Measurements from ENCODE around the gene ARL15. TPM values are rescaled to one million over a fixed set of nuclear protein-coding genes. Genes with fewer than 3 reads are reported as not detected.

Gene ARL15
- total and polyA plus RNA-seq, 2 experiments from 2014 or later = 7.8 to 9.9 TPM

GRCh38 chr5:54086191-54086590, 224.2 kb downstream of the ARL15 start:
- Histone ChIP-seq H3K4me2 (ENCODE audit: unreplicated experiment) (no peak overlapping the region), H3K27ac (no peak overlapping the region), H4K20me1 (ENCODE audit: insufficient read depth) (no peaks in the 10 kb centered on the region), H3K79me2 (ENCODE audit: insufficient read depth) (no peaks in the 10 kb centered on the region), H3K27me3 (replicated peaks; ENCODE audit: insufficient read depth) (no peaks in the 10 kb centered on the region), H3K9me3 (ENCODE audit: low read depth) (no peaks in the 10 kb centered on the region), H3K9me2 (ENCODE audit: insufficient read depth) (no peaks in the 10 kb centered on the region), H3K4me1 (ENCODE audit: insufficient read depth) (peaks cover 31% of the 10 kb centered on the region), H3K36me3 (ENCODE audit: low read depth) (no peaks in the 10 kb centered on the region), H3K4me3 (no peak overlapping the region), H3K9ac (no peak overlapping the region), H3F3A (ENCODE audit: insufficient read depth) (peaks cover 14% of the 10 kb centered on the region; the same call in 1 of the 2 replicates), H2AFZ (no peak overlapping the region)
- no peak for DNase-seq
- in situ Hi-C loops (cut with MboI) = no loop called here
- 87 to 97% methylated on average over 2 of the region's 2 CpGs for WGBS, 2 experiments (ENCODE audit: low coverage in 1 of 2, low lambda C conversion rate in 2 of 2, missing lambda C conversion rate in 2 of 2)
- TF ChIP-seq EZH2phosphoT487 (IDR thresholded peaks at IDR 0.05; ENCODE audit: insufficient read depth, low read depth) (no peak), EZH2 (IDR thresholded peaks at IDR 0.05; ENCODE audit: insufficient read depth, poor library complexity, severe bottlenecking) (no peak)

- WGBS, 2 experiments (ENCODE audit: low coverage in 1 of 2, low lambda C conversion rate in 2 of 2, missing lambda C conversion rate in 2 of 2) = 88 to 89% methylated on average over 4 of the region's 4 CpGs
- H3K4me3 ChIP-seq = no peak overlapping the region
- no peaks in the 10 kb centered on the region for H4K20me1 ChIP-seq (ENCODE audit: insufficient read depth)
- H3K9me3 ChIP-seq (ENCODE audit: low read depth) = no peaks in the 10 kb centered on the region
- no peak for TF ChIP-seq EZH2phosphoT487 (IDR thresholded peaks at IDR 0.05; ENCODE audit: insufficient read depth, low read depth)
- no peak for TF ChIP-seq EZH2 (IDR thresholded peaks at IDR 0.05; ENCODE audit: insufficient read depth, poor library complexity, severe bottlenecking)
- H3K9me2 ChIP-seq (ENCODE audit: insufficient read depth) = no peaks in the 10 kb centered on the region
- H3K27ac ChIP-seq = no peak overlapping the region
- H3F3A ChIP-seq (ENCODE audit: insufficient read depth) = peaks cover 9% of the 10 kb centered on the region; the same call in 1 of the 2 replicates
- no peak for DNase-seq
- H3K4me1 ChIP-seq (ENCODE audit: insufficient read depth) = peaks cover 22% of the 10 kb centered on the region
- in situ Hi-C loops (cut with MboI) = no loop called here
- no peak overlapping the region for H3K4me2 ChIP-seq (ENCODE audit: unreplicated experiment)
- H3K36me3 ChIP-seq (ENCODE audit: low read depth) = no peaks in the 10 kb centered on the region
- H3K9ac ChIP-seq = no peak overlapping the region
- no peak overlapping the region for H2AFZ ChIP-seq
- no peaks in the 10 kb centered on the region for H3K79me2 ChIP-seq (ENCODE audit: insufficient read depth)
- no peaks in the 10 kb centered on the region for H3K27me3 ChIP-seq (replicated peaks; ENCODE audit: insufficient read depth)
These were observed 225.7 kb downstream of the ARL15 start for GRCh38 chr5:54084696-54085095.

GRCh38 chr5:54083851-54084250, 226.5 kb downstream of the ARL15 start:
- no peak overlapping the region for H3K4me2 ChIP-seq (ENCODE audit: unreplicated experiment)
- no peaks in the 10 kb centered on the region for H3K9me3 ChIP-seq (ENCODE audit: low read depth)
- H3K79me2 ChIP-seq (ENCODE audit: insufficient read depth) = no peaks in the 10 kb centered on the region
- no peaks in the 10 kb centered on the region for H3K36me3 ChIP-seq (ENCODE audit: low read depth)
- no peak overlapping the region for H3K27ac ChIP-seq
- in situ Hi-C loops (cut with MboI) = no loop called here
- H3K27me3 ChIP-seq (replicated peaks; ENCODE audit: insufficient read depth) = no peaks in the 10 kb centered on the region
- no peak for DNase-seq
- peaks cover 9% of the 10 kb centered on the region; the same call in 1 of the 2 replicates for H3F3A ChIP-seq (ENCODE audit: insufficient read depth)
- peaks cover 22% of the 10 kb centered on the region for H3K4me1 ChIP-seq (ENCODE audit: insufficient read depth)
- no peak overlapping the region for H2AFZ ChIP-seq
- no peak for TF ChIP-seq EZH2 (IDR thresholded peaks at IDR 0.05; ENCODE audit: insufficient read depth, poor library complexity, severe bottlenecking)
- TF ChIP-seq EZH2phosphoT487 (IDR thresholded peaks at IDR 0.05; ENCODE audit: insufficient read depth, low read depth) = no peak
- no peaks in the 10 kb centered on the region for H4K20me1 ChIP-seq (ENCODE audit: insufficient read depth)
- H3K9me2 ChIP-seq (ENCODE audit: insufficient read depth) = no peaks in the 10 kb centered on the region
- no peak overlapping the region for H3K9ac ChIP-seq
- 52 to 56% methylated on average over 3 of the region's 3 CpGs for whole genome bisulfite sequencing, 2 experiments (ENCODE audit: low coverage in 1 of 2, low lambda C conversion rate in 2 of 2, missing lambda C conversion rate in 2 of 2)
- no peak overlapping the region for H3K4me3 ChIP-seq

GRCh38 chr5:54083245-54083644, 227.1 kb downstream of the ARL15 start:
- Histone ChIP-seq H2AFZ (no peak overlapping the region), H3K9ac (no peak overlapping the region), H3K9me3 (ENCODE audit: low read depth) (no peaks in the 10 kb centered on the region), H3K27ac (no peak overlapping the region), H3F3A (ENCODE audit: insufficient read depth) (peaks cover 6% of the 10 kb centered on the region; the same call in 1 of the 2 replicates), H3K4me1 (ENCODE audit: insufficient read depth) (peaks cover 19% of the 10 kb centered on the region), H3K4me3 (no peak overlapping the region), H3K36me3 (ENCODE audit: low read depth) (no peaks in the 10 kb centered on the region), H3K79me2 (ENCODE audit: insufficient read depth) (no peaks in the 10 kb centered on the region), H3K9me2 (ENCODE audit: insufficient read depth) (no peaks in the 10 kb centered on the region), H3K4me2 (ENCODE audit: unreplicated experiment) (no peak overlapping the region), H3K27me3 (replicated peaks; ENCODE audit: insufficient read depth) (no peaks in the 10 kb centered on the region), H4K20me1 (ENCODE audit: insufficient read depth) (no peaks in the 10 kb centered on the region)
- in situ Hi-C loops (cut with MboI) = no loop called here
- no peak for TF ChIP-seq EZH2phosphoT487 (IDR thresholded peaks at IDR 0.05; ENCODE audit: insufficient read depth, low read depth)
- TF ChIP-seq EZH2 (IDR thresholded peaks at IDR 0.05; ENCODE audit: insufficient read depth, poor library complexity, severe bottlenecking) = no peak
- no peak for DNase-seq
- 96 to 98% methylated on average over 1 of the region's 1 CpG for WGBS, 2 experiments (ENCODE audit: low coverage in 1 of 2, low lambda C conversion rate in 2 of 2, missing lambda C conversion rate in 2 of 2)

GRCh38 chr5:54081415-54081814, 229.0 kb downstream of the ARL15 start:
- no peak overlapping the region for H3K9ac ChIP-seq
- no peaks in the 10 kb centered on the region for H3K9me2 ChIP-seq (ENCODE audit: insufficient read depth)
- no peaks in the 10 kb centered on the region for H3K79me2 ChIP-seq (ENCODE audit: insufficient read depth)
- no peaks in the 10 kb centered on the region for H4K20me1 ChIP-seq (ENCODE audit: insufficient read depth)
- H3K9me3 ChIP-seq (ENCODE audit: low read depth) = no peaks in the 10 kb centered on the region
- H3F3A ChIP-seq (ENCODE audit: insufficient read depth) = no peaks in the 10 kb centered on the region
- 90 to 100% methylated on average over 1 of the region's 1 CpG for WGBS, 2 experiments (ENCODE audit: low coverage in 1 of 2, low lambda C conversion rate in 2 of 2, missing lambda C conversion rate in 2 of 2)
- TF ChIP-seq EZH2phosphoT487 (IDR thresholded peaks at IDR 0.05; ENCODE audit: insufficient read depth, low read depth) = no peak
- no peak for TF ChIP-seq EZH2 (IDR thresholded peaks at IDR 0.05; ENCODE audit: insufficient read depth, poor library complexity, severe bottlenecking)
- no peak overlapping the region for H2AFZ ChIP-seq
- H3K4me3 ChIP-seq = no peak overlapping the region
- H3K4me1 ChIP-seq (ENCODE audit: insufficient read depth) = peaks cover under 1% of the 10 kb centered on the region
- DNase-seq = no peak
- H3K27ac ChIP-seq = no peak overlapping the region
- H3K4me2 ChIP-seq (ENCODE audit: unreplicated experiment) = no peak overlapping the region
- in situ Hi-C loops (cut with MboI) = no loop called here
- no peaks in the 10 kb centered on the region for H3K36me3 ChIP-seq (ENCODE audit: low read depth)
- H3K27me3 ChIP-seq (replicated peaks; ENCODE audit: insufficient read depth) = no peaks in the 10 kb centered on the region
